Stimulated activated CD4-positive, alpha-beta T cell treated with anti-CD3 and anti-CD28 coated beads, Interleukin-4, amount 100 ng/mL, for 48 hours (primary cell): ENCODE results near the gene SCFD2.
"Not testable (repeated sequence)": the region's sequence is repeated elsewhere in the genome, so short reads cannot be mapped to it uniquely, and the experiment has no call there.

Experiments
- DNase-seq, 2 donors: peaks; one replicate each; pipeline ENCODE4 v3.0.0-alpha.2; 2020; ENCODE audit warnings: low read depth in 2 of 2

SCFD2 gene

GRCh38 chr4:53238352-53238751 lies 127.5 kb downstream of the SCFD2 start:
- DNase-seq, result not testable (repeated sequence)

GRCh38 chr4:53237811-53238210 lies 128.1 kb downstream of the SCFD2 start:
- DNase-seq, result not testable (repeated sequence)

DNA sequence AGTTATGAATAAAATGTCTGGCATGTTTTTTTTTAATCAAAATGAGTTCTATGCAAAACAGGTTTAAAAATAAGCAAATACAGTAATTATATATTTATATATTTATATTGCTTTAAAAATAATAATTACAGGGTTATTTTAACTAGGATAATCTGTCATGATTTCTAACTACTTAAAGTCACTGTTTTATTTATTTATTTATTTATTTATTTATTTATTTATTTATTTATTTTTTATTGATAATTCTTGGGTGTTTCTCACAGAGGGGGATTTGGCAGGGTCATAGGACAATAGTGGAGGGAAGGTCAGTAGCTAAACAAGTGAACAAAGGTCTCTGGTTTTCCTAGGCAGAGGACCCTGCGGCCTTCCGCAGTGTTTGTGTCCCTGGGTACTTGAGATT lies 129.2 kb downstream of the SCFD2 start:
- not testable (repeated sequence) for DNase-seq

DNA sequence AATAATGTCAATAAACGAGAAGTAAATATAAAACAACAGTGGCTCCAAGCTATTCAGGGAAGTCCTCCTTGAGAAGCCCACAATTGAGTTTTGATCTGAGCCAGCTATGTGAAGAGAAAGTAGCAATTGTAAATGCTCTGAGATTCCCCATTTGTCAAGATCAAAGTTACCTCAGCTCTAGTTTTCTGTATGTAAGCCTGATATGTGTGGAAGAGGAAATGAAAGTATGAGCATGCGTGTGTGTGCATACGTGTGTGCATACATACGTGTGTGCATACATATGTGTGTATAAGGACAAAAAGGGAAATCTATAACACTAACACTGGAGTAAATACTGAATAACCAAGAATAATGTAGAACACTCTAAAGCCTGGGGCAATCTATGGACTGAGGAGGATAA lies 130.3 kb downstream of the SCFD2 start:
- no peak for DNase-seq

GRCh38 chr4:53234669-53235068 lies 131.2 kb downstream of the SCFD2 start:
- DNase-seq, result no peak

DNA sequence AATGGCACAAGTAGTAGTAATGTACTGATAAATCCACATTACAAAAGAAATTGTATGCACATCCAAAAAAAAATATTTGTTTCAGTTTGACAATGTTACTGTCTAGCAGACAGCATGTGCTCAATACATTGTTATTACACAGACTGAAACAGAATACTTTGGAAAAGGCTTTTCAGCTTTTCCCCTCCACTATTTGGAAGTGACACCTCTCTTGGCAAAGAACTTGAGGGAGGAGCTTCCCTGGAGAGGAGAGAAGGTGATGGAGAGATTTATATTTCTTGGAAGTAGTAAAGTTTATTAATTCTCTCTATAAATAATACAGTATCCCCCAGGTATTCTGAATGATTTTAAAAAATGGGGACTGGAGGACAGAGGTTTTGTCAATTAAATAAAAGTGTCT lies 131.8 kb downstream of the SCFD2 start:
- DNase-seq, result no peak

GRCh38 chr4:53233114-53233795 lies 132.6 kb downstream of the SCFD2 start:
- no peak for DNase-seq

- DNase-seq, result no peak
Measured at GRCh38 chr4:53232371-53232770, 133.5 kb downstream of the SCFD2 start.

- DNase-seq, result no peak
Measured at GRCh38 chr4:53228036-53228435, 137.8 kb downstream of the SCFD2 start.

GRCh38 chr4:53227451-53227850 lies 138.4 kb downstream of the SCFD2 start:
- DNase-seq, result no peak

- no peak for DNase-seq
Measured at GRCh38 chr4:53221832-53222480, 143.9 kb downstream of the SCFD2 start.

DNA sequence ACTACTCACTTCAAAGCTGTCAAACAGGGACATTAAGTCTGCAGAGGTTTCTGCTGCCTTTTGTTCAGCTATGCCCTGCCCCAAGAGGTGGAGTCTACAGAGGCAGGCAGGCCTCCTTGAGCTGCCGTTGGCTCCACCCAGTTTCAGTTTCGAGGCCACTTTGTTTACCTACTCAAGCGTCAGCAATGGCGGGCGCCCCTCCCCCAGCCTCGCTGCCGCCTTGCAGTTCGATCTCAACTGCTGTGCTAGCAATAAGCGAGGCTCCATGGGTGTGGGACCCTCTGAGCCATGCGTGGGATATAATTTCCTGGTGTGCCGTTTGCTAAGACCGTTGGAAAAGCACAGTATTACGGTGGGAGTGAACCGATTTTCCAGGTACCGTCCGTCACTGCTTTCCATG lies 146.7 kb downstream of the SCFD2 start:
- not testable (repeated sequence) for DNase-seq

- no peak for DNase-seq
Measured at GRCh38 chr4:53208753-53209152, 157.1 kb downstream of the SCFD2 start.

DNA sequence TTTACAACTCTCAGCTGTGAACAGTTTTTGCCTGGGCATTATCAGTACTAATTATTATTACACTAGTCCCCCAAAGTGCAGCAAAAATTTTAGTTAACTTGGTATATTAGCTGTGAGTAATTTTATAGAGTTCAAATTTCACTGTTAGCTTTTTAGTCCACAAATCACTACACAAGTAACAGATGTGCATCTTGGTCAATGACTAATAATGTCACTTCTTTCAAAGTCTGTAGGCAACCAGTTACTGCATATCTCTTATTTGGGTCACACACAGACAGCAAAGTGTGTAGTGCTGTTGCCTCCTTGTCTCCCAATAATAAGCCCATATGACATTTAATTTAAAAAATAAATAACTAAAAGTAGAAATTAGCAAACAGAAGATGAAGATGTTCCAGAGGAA lies 159.9 kb downstream of the SCFD2 start:
- DNase-seq, result no peak

DNA sequence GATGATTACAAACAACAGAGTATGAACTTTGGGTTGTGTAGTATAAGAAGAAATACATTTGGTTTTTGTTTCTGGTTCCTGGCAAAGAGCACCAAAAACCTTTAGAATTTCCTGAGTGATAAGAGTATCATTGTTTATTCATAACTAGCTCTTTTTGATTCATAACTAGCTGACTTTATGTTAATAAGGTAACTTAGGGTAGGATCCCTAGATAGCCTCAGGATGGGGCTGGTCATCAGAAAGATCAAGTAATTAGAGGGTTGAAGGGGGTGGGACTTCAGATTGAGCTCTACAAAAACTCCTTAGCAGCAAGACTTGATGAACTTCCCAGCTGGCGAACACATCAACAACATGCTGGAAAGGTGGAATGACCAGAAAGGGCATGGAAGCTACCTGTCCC lies 166.5 kb downstream of the SCFD2 start:
- no peak for DNase-seq

- DNase-seq, result no peak
Measured at GRCh38 chr4:53197772-53198142, 168.1 kb downstream of the SCFD2 start.

DNA sequence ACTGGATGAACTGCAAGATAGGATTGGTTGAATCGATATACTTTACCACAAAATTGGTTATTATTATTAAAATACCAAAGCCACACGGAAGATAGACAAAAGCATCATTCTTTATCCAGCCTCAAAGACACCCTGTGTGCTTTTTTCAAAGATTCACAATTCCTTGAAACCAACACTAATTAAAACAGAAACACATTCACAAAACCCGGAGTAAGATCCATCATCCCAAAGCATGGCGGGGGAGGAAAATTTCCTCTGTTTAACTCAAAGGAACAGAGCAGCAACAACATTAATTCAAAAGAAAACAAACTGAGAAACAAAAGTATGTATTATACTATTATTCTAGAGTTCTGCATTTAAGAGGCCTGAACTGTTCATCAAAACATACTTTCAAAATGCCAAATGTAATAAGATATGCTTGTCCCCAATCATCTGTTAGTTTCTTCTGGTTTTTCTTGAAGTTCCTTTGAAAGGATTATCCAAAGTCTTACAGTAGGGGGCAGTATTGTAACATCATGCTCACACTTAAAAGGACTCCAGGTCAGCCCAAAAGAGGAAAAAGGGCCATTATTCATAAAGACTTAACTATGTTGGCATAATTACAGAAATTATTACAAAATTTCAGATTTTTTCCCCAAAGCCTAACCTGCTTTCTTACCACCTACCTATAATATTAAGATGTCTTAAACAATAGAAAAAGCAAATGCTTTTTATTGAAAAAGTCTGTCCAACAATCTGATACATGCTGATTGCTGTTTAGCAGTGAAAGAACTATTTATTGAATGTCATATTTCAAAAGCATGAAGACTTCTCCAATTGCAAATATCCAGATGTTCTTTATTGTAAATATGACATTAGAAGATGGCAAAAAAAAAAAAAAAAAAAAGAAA lies 168.7 kb downstream of the SCFD2 start:
- no peak for DNase-seq

DNA sequence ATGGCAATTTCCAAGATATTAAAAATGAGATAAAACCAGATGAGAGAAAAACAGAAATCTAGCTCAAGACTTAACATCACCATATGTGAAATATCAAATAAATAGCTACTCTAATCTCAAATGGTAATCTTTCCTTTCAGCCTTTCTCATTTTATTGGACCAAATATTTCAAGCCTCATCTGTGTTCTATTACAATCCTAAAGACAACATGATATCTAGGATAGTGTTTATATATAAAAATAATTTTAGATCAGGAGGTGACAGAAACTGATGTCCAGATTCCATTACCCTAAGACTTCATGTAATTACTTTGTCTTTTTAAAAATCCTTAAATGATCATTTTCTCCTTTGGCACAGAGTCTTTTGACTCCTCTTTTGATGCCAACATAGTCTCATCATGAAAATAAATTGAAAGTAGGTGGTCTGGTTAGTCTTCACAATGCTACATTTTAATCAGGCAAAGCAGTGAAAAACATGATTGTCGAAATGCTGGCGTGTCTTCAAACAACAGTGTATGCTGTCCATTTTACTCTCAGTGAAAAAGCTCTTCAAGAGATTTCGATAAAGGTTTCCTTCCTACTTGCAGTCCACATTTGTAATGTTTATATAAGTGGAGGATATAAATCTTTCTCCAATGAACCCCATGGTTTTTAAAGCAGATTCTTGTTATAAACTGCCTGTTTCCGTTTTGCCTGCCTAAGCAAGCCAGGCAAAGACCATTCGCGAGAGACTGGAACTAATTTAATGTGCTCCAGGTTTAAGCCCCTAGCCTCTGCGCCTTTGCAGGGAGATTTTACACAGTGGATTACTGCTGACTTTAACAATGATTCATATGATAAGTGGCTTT lies 169.8 kb downstream of the SCFD2 start:
- DNase-seq, result no peak

GRCh38 chr4:53194727-53195126 lies 171.1 kb downstream of the SCFD2 start:
- DNase-seq, result no peak

DNA sequence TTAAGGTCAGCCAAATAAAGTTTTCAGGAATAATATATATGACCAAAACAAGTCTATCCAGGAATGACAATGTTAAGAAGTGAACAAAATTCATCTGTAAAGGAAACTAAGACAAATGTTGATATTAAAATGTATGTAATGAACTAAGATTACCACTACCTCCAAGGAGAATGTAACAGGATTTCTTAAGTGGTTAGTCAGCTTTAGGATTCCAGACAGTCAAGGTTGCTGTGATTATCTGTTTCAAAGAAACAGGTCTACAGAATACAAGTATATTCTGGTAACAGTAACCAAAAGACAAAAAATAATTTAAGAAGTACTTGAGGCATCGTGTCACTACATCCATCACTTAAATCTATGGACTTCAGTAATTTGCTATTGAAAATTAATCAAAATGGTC lies 172.8 kb downstream of the SCFD2 start:
- no peak for DNase-seq

DNA sequence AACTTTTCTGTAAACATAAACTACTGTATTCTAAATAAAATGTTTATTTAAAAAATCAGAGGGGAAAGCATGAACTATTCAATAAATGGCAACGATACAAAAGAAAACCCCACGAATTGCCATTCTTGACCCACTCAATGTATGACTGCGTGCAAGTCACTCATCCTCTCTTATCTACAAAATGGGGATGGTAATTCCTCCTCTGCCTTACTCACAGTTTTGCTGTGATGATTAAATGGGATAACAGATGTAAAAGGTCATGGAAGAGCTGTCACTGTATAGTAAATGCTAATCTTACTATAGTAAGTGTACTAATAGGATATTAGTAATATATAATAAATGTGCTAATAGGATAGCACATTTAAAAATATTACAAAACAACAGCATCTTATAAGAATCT lies 173.4 kb downstream of the SCFD2 start:
- DNase-seq, result no peak

DNA sequence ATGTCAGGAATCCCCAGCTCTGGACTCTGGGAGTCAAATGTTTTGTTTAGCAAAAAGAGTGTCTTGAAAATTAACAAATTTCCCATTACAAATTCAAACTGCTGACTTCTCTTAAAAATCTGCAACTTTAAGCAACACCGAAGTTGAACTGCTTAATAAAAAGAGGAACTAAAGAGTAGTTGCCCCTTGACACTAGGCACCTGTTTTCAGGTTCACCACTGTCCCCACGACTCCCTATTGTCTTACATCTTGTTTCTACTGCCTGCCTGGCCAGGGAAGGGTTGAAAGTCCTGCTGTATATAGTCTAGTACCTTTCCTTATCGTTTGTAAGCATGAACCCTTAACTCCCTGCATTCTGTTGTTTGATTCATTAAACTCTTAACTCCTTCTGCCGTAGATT lies 173.9 kb downstream of the SCFD2 start:
- no peak for DNase-seq
